Liver (tissue), 9 donors: Measurements from ENCODE around the gene ATXN10. TPM values are rescaled to one million over a fixed set of nuclear protein-coding genes. Genes with fewer than 3 reads are reported as not detected.

Source experiments
- DNase-seq: peaks from one replicate; pipeline ENCODE4 v3.0.0-alpha.2; 2017; ENCODE audit warnings: low spot score
- H3K27ac ChIP-seq, 2 donors: one replicate each; pipeline ENCODE4 v1.7.0; 2013; ENCODE audit warnings: inconsistent platforms in 2 of 2, low read length in 2 of 2, control low read depth in 1 of 2, low read depth in 1 of 2, mild to moderate bottlenecking in 1 of 2
- H3K27me3 ChIP-seq, 4 donors: one replicate each; pipeline versions ENCODE4 v1.6.1 to v1.7.0; 2013; ENCODE audit warnings: low read length in 3 of 4, inconsistent platforms in 1 of 4, mild to moderate bottlenecking in 1 of 4, moderate library complexity in 1 of 4; ENCODE audit not compliant: control insufficient read depth in 4 of 4, insufficient read depth in 4 of 4
- H3K36me3 ChIP-seq, 4 donors: one replicate each; pipeline versions ENCODE4 v1.6.1 to v1.7.0; 2013; ENCODE audit warnings: low read length in 3 of 4, mild to moderate bottlenecking in 3 of 4, low read depth in 1 of 4, moderate library complexity in 1 of 4; ENCODE audit not compliant: control insufficient read depth in 4 of 4, insufficient read depth in 3 of 4
- H3K4me1 ChIP-seq, 4 donors: one replicate each; pipeline versions ENCODE4 v1.6.1 to v1.7.0; 2013; ENCODE audit warnings: low read length in 3 of 4, mild to moderate bottlenecking in 3 of 4, moderate library complexity in 1 of 4; ENCODE audit not compliant: control insufficient read depth in 4 of 4, insufficient read depth in 4 of 4
- H3K4me3 ChIP-seq, 3 donors: one replicate each; pipeline versions ENCODE4 v1.6.1 to v1.7.0; 2013; ENCODE audit warnings: low read length in 3 of 3, control low read depth in 1 of 3, low read depth in 1 of 3, mild to moderate bottlenecking in 1 of 3
- H3K9ac ChIP-seq, 2 donors: one replicate each; pipeline ENCODE4 v1.7.0; 2013; ENCODE audit warnings: low read length in 2 of 2, mild to moderate bottlenecking in 2 of 2, moderate library complexity in 2 of 2, control low read depth in 1 of 2, low read depth in 1 of 2
- H3K9me3 ChIP-seq, 4 donors: one replicate each; pipeline versions ENCODE4 v1.6.1 to v1.7.0; 2013; ENCODE audit warnings: low read length in 3 of 4; ENCODE audit not compliant: control insufficient read depth in 4 of 4
- EGR1 ChIP-seq, 2 donors: IDR thresholded peaks; 2 replicates each; pipeline ENCODE4 v1.6.1; 2016 to 2018; ENCODE audit warnings: antibody characterized with exemption in 2 of 2, low read depth in 2 of 2
- FOXA1 ChIP-seq: IDR thresholded peaks from 2 replicates; pipeline ENCODE4 v1.6.1; 2016; ENCODE audit warnings: antibody characterized with exemption
- FOXA2 ChIP-seq: IDR thresholded peaks from 2 replicates; pipeline ENCODE4 v1.6.1; 2016; ENCODE audit warnings: antibody characterized with exemption
- GABPA ChIP-seq, 2 donors: IDR thresholded peaks in 1 of 2; conservative IDR thresholded peaks in 1 of 2; 2 replicates each; pipeline ENCODE4 v1.6.1; 2016; ENCODE audit warnings: antibody characterized with exemption in 2 of 2, mild to moderate bottlenecking in 1 of 2, moderate library complexity in 1 of 2
- HNF4G ChIP-seq: IDR thresholded peaks from 2 replicates; pipeline ENCODE4 v1.6.1; 2016; ENCODE audit warnings: antibody characterized with exemption
- JUND ChIP-seq, 2 donors: IDR thresholded peaks; 2 replicates each; pipeline ENCODE4 v1.6.1; 2016; ENCODE audit warnings: antibody characterized with exemption in 2 of 2
- NR2F2 ChIP-seq: IDR thresholded peaks from 2 replicates; pipeline ENCODE4 v1.6.1; 2016; ENCODE audit warnings: antibody characterized with exemption
- RAD21 ChIP-seq, 2 donors: IDR thresholded peaks; 2 replicates each; pipeline ENCODE4 v1.6.1; 2016; ENCODE audit warnings: antibody characterized with exemption in 2 of 2, mild to moderate bottlenecking in 2 of 2
- REST ChIP-seq: IDR thresholded peaks from 2 replicates; pipeline ENCODE4 v1.6.1; 2016; ENCODE audit warnings: antibody characterized with exemption, mild to moderate bottlenecking
- RXRA ChIP-seq, 2 donors: IDR thresholded peaks; 2 replicates each; pipeline ENCODE4 v1.6.1; 2017 to 2018; ENCODE audit warnings: antibody characterized with exemption in 2 of 2, mild to moderate bottlenecking in 1 of 2
- SP1 ChIP-seq: IDR thresholded peaks from 2 replicates; pipeline ENCODE4 v1.6.1; 2018; ENCODE audit warnings: antibody characterized with exemption, mild to moderate bottlenecking
- TAF1 ChIP-seq: conservative IDR thresholded peaks from 2 replicates; pipeline ENCODE4 v1.6.1; 2016; ENCODE audit warnings: antibody characterized with exemption, mild to moderate bottlenecking
- YY1 ChIP-seq: IDR thresholded peaks from 2 replicates; pipeline ENCODE4 v1.6.1; 2016; ENCODE audit warnings: antibody characterized with exemption, mild to moderate bottlenecking
- WGBS: extraction: QIAGEN DNeasy Blood & Tissue Kit; methylation state at CpG from one replicate; pipeline ENCODE4 v1.1.7; 2013; 5-methylcytosine and 5-hydroxymethylcytosine counted together
- polyA plus RNA-seq, 2 donors: library from polyadenylated mRNA; stranded (reverse) in 1 of 2; unstranded in 1 of 2; fragments of 200-250 nt in 1 of 2; fragments of >200 nt in 1 of 2; fragmentation: Nextera tagmentation in 1 of 2; extraction: Ambion mirVana in 1 of 2; gene quantifications; one replicate each; pipeline versions ENCODE4 v1.2.1 to v1.2.3, GENCODE V29; 2013 to 2015
- total RNA-seq, 2 donors: library from RNA; depleted of rRNA; stranded (reverse); fragments of >200 nt; gene quantifications; one replicate each; pipeline ENCODE4 v1.2.3, GENCODE V29; 2014
- TF ChIP-seq, protein P1 (sequence below): IDR thresholded peaks from 2 replicates; pipeline ENCODE4 v1.6.1; 2016; ENCODE audit warnings: antibody characterized with exemption
- TF ChIP-seq, protein P2 (sequence below): fragments of 150-350 bp; IDR thresholded peaks from 2 replicates; pipeline ENCODE4 v1.5.1; 2017; ENCODE audit warnings: improper control_type of control experiment, low read depth, low read length; ENCODE audit not compliant: missing input control
- TF ChIP-seq, protein P3 (sequence below): IDR thresholded peaks from 2 replicates; pipeline ENCODE4 v1.6.1; 2016; ENCODE audit warnings: antibody characterized with exemption
- donor health status: healthy.
- donor health status: healthy.
- donor health status: healthy.
- donor health status: healthy.
- donor health status: healthy.

The ATXN10 gene
- total and polyA plus RNA-seq, 4 donors: 34.9 to 100 (median 69.7) TPM

DNA sequence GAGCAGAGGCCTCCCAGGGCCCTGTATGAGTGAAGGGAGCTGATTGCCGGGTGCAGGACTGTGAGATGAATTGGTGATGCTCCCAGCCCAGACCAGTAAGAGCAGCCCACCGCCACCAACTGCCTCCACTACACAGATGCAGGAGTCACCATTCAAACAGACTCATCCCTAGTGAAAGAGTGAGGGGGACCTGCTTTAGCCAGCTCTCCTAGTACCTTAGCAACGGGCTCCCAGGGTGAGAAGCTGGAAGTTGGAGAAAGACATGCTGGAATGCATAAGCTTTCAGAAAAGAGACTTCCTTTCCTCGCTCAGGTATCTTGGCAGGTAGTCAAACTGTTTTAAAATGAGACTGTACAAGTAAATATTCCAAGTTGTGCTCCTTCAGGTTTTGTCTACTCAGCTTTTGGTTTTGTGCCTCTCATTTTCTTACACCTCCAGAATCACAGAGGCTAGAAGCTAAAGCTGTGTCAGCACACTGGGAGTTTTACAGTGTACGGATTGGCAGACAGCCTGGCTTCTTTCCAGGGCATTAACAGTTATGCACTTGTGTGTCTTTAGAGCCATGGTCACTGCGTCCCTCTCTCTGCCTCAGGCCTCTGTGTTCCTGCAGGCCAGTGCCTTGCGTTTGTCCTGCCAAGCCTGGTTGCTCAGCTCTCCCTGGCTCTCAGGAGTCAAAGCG is 146.2 kb downstream of the ATXN10 start:
- peak overlapping the region in 1 of 2 donors; percentile 78 for H3K9ac ChIP-seq
- 46% methylated on average over 8 of the region's 8 CpGs for WGBS
- no peak overlapping the region for H3K4me3 ChIP-seq
- peaks cover 0 to 9% (median 5%) of the 10 kb centered on the region in 4 donors for H3K36me3 ChIP-seq
- H3K9me3 ChIP-seq: no peaks in the 10 kb centered on the region
- no peak for TF ChIP-seq JUND (IDR thresholded peaks at IDR 0.05)
- no peak for TF ChIP-seq REST
- TF ChIP-seq, protein P1, sequence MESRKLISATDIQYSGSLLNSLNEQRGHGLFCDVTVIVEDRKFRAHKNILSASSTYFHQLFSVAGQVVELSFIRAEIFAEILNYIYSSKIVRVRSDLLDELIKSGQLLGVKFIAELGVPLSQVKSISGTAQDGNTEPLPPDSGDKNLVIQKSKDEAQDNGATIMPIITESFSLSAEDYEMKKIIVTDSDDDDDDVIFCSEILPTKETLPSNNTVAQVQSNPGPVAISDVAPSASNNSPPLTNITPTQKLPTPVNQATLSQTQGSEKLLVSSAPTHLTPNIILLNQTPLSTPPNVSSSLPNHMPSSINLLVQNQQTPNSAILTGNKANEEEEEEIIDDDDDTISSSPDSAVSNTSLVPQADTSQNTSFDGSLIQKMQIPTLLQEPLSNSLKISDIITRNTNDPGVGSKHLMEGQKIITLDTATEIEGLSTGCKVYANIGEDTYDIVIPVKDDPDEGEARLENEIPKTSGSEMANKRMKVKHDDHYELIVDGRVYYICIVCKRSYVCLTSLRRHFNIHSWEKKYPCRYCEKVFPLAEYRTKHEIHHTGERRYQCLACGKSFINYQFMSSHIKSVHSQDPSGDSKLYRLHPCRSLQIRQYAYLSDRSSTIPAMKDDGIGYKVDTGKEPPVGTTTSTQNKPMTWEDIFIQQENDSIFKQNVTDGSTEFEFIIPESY: no peak
- no peak for TF ChIP-seq TAF1
- TF ChIP-seq NR2F2: no peak
- no peak for TF ChIP-seq YY1
- no peak for TF ChIP-seq GABPA (IDR thresholded peaks at IDR 0.05 in 1 of 2, conservative IDR thresholded peaks at IDR 0.05 in 1 of 2)
- no peak for TF ChIP-seq HNF4G
- TF ChIP-seq, protein P2, sequence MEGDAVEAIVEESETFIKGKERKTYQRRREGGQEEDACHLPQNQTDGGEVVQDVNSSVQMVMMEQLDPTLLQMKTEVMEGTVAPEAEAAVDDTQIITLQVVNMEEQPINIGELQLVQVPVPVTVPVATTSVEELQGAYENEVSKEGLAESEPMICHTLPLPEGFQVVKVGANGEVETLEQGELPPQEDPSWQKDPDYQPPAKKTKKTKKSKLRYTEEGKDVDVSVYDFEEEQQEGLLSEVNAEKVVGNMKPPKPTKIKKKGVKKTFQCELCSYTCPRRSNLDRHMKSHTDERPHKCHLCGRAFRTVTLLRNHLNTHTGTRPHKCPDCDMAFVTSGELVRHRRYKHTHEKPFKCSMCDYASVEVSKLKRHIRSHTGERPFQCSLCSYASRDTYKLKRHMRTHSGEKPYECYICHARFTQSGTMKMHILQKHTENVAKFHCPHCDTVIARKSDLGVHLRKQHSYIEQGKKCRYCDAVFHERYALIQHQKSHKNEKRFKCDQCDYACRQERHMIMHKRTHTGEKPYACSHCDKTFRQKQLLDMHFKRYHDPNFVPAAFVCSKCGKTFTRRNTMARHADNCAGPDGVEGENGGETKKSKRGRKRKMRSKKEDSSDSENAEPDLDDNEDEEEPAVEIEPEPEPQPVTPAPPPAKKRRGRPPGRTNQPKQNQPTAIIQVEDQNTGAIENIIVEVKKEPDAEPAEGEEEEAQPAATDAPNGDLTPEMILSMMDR: no peak
- no peak for TF ChIP-seq FOXA1
- TF ChIP-seq SP1: no peak
- TF ChIP-seq FOXA2: no peak
- TF ChIP-seq, protein P3, sequence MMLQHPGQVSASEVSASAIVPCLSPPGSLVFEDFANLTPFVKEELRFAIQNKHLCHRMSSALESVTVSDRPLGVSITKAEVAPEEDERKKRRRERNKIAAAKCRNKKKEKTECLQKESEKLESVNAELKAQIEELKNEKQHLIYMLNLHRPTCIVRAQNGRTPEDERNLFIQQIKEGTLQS: no peak
- DNase-seq: no peak
- H3K27me3 ChIP-seq: no peaks in the 10 kb centered on the region
- peaks cover 4 to 20% (median 13%) of the 10 kb centered on the region in 4 donors for H3K4me1 ChIP-seq
- H3K27ac ChIP-seq: peak overlapping the region; percentile 67 to 83

DNA sequence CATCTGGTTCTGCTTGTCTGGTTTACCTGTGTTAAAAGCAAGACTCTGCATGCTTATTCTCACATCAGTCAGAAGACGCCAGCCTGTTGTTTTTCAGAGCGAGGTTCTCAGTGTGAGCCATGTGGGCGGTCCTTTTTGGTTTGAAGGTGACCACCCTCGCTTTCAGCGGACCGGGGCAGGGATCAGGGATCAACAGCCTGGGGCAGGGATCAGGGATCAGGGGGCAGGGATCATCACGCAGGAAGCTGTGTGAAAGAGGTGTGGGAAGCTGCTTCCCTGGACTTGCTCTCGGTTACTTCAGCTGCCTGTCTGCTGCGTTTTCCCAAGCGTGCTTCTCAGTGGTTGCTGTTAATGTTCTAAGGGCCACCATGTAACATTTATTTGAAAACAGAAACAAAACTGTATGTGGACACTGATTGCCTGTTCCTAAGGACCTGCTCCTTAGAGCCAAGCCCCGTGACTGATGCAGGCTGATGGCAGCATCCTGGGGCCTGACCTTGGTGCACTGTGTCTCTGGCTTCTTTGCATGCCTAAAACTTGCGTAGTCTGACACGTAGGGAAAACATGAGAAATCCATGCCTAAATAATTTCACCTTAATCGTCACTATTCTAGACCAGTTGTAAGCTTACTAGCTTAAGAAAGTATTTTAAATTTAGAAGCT is 146.9 kb downstream of the ATXN10 start:
- Histone ChIP-seq H3K4me3 (no peak overlapping the region), H3K27ac (peak overlapping the region; percentile 68 to 83), H3K36me3 (peaks cover 0 to 9% (median 5%) of the 10 kb centered on the region in 4 donors), H3K9ac (peak overlapping the region in 1 of 2 donors; percentile 78), H3K27me3 (no peaks in the 10 kb centered on the region), H3K9me3 (no peaks in the 10 kb centered on the region), H3K4me1 (peaks cover 4 to 20% (median 13%) of the 10 kb centered on the region in 4 donors)
- DNase-seq: peak; percentile 58
- WGBS: 43% methylated on average over 14 of the region's 14 CpGs
- TF ChIP-seq EGR1 (IDR thresholded peaks at IDR 0.05; ENCODE audit: low read depth in 2 of 2) (peak in 1 of 2 donors; percentile 61), YY1 (peak; percentile 36), NR2F2 (peak; percentile 97), TAF1 (no peak), RAD21 (IDR thresholded peaks at IDR 0.05) (peak; percentile 38 to 47), GABPA (IDR thresholded peaks at IDR 0.05 in 1 of 2, conservative IDR thresholded peaks at IDR 0.05 in 1 of 2) (peak in 1 of 2 donors; percentile 61), RXRA (IDR thresholded peaks at IDR 0.05) (peak; percentile 93 to 94), HNF4G (peak; percentile 94), FOXA2 (peak; percentile 50), FOXA1 (no peak), JUND (IDR thresholded peaks at IDR 0.05) (peak in 1 of 2 donors; percentile 64), SP1 (peak; percentile 70)
- TF ChIP-seq, protein P1: no peak
- TF ChIP-seq, protein P3: no peak
- TF ChIP-seq, protein P2: no peak
